A549 (cell line): ENCODE measurements around the gene PCED1B. TPM values are rescaled to one million over a fixed set of nuclear protein-coding genes. Genes with fewer than 3 reads are reported as not detected.

Experiments
- ATAC-seq, 2 experiments: fragments of 200-7000 bp in 1 of 2; fragments of >200 bp in 1 of 2; cut with Nextera tagmentation in 1 of 2; cut with Tn5 transposase in 1 of 2; 3 replicates each; pipeline versions ENCODE4 v1.8.0 to v1.9.1; 2018 to 2020; ENCODE audit warnings: mild to moderate bottlenecking in 1 of 2, moderate library complexity in 1 of 2
- CTCF ChIA-PET: fragments of 300-600 bp; sonication (Branson Sonifier 250); formaldehyde crosslinking; extraction: SDS; loops from one replicate; lab custom pipeline; 2021; ENCODE audit warnings: antibody characterized with exemption, inconsistent platforms; lab: Yijun Ruan, JAX
- POLR2A ChIA-PET: fragments of 350-600 bp; formaldehyde crosslinking; extraction: SDS; loops from one replicate; lab custom pipeline; 2021; ENCODE audit warnings: antibody characterized with exemption, inconsistent platforms; lab: Yijun Ruan, JAX
- DNase-seq, 2 experiments: peaks; one replicate each; pipeline versions ENCODE4 v3.0.0 to v3.0.0-alpha.2; 2011 to 2016; ENCODE audit warnings: low read depth in 1 of 2, low spot score in 1 of 2
- FAIRE-seq: peaks from 2 replicates; lab custom pipeline; 2011; peaks lifted over from hg19 to GRCh38; lab: Jason Lieb, UNC
- H3K27ac ChIP-seq, 2 experiments: fragments of >200 bp; sonication (Bioruptor Twin); formaldehyde crosslinking; 3 replicates each; pipeline ENCODE4 v1.5.1; 2016 to 2017
- H3K4me1 ChIP-seq: fragments of >200 bp; sonication (Bioruptor Twin); formaldehyde crosslinking; 3 replicates; pipeline ENCODE4 v1.6.1; 2016
- H3K4me2 ChIP-seq: fragments of >200 bp; sonication (Bioruptor Twin); formaldehyde crosslinking; 3 replicates; pipeline ENCODE4 v1.6.1; 2016
- H3K4me3 ChIP-seq: fragments of >200 bp; sonication (Bioruptor Twin); formaldehyde crosslinking; 3 replicates; pipeline ENCODE4 v1.5.1; 2016
- H3K9me3 ChIP-seq: fragments of >200 bp; sonication (Bioruptor Twin); formaldehyde crosslinking; 3 replicates; pipeline ENCODE4 v1.6.1; 2016
- CBX2 ChIP-seq: fragments of 200-600 bp; sonication (generic); IDR thresholded peaks from 2 replicates; pipeline ENCODE4 v1.6.1; 2016; ENCODE audit warnings: low read depth, mild to moderate bottlenecking, borderline replicate concordance
- CEBPB ChIP-seq, 2 experiments: fragments of >200 bp in 1 of 2; sonication (Bioruptor Twin) in 1 of 2; formaldehyde crosslinking in 1 of 2; IDR thresholded peaks; 2 replicates each; pipeline ENCODE4 v1.6.1; 2012 to 2016
- EP300 ChIP-seq, 2 experiments: fragments of >200 bp; sonication (Bioruptor Twin); formaldehyde crosslinking; IDR thresholded peaks; 2 replicates in 1 of 2; 3 replicates in 1 of 2; pipeline ENCODE4 v1.6.1; 2016 to 2017
- ESRRA ChIP-seq: fragments of 150-350 bp; IDR thresholded peaks from 2 replicates; pipeline ENCODE4 v1.6.1; 2014; ENCODE audit warnings: mild to moderate bottlenecking, low read length, borderline replicate concordance
- FOSL2 ChIP-seq, 2 experiments: fragments of 450-650 bp in 1 of 2; fragments of >200 bp in 1 of 2; sonication (Bioruptor Twin) in 1 of 2; formaldehyde crosslinking; IDR thresholded peaks; 2 replicates each; pipeline versions ENCODE4 v1.5.0 to v1.6.1; 2016 to 2020; ENCODE audit warnings: mild to moderate bottlenecking in 1 of 2, moderate library complexity in 1 of 2
- GATA3 ChIP-seq: IDR thresholded peaks from 2 replicates; pipeline ENCODE4 v1.6.1; 2012; ENCODE audit warnings: borderline replicate concordance
- HOXA7 ChIP-seq: fragments of 250-450 bp; sonication (Bioruptor Pico); IDR thresholded peaks from 2 replicates; pipeline ENCODE4 v1.5.0; 2020; ENCODE audit warnings: mild to moderate bottlenecking, moderate library complexity
- JUN ChIP-seq, 2 experiments: fragments of >200 bp; sonication (Bioruptor Twin); formaldehyde crosslinking; IDR thresholded peaks; 2 replicates in 1 of 2; 3 replicates in 1 of 2; pipeline ENCODE4 v1.6.1; 2016 to 2017
- KDM1A ChIP-seq: fragments of 200-600 bp; sonication (generic); IDR thresholded peaks from 2 replicates; pipeline ENCODE4 v1.6.1; 2016; ENCODE audit warnings: low read depth, mild to moderate bottlenecking
- MAFK ChIP-seq: fragments of 450-650 bp; IDR thresholded peaks from 2 replicates; pipeline ENCODE4 v1.6.1; 2014; ENCODE audit not compliant: partially characterized antibody
- MYC ChIP-seq: IDR thresholded peaks from 2 replicates; pipeline ENCODE4 v1.6.1; 2012; ENCODE audit warnings: mild to moderate bottlenecking, inconsistent platforms, low read length, improper control_type of control experiment, borderline replicate concordance
- NFE2L2 ChIP-seq: fragments of 150-350 bp; conservative IDR thresholded peaks from 2 replicates; pipeline ENCODE4 v1.6.1; 2014; ENCODE audit warnings: low read length
- NPAS2 ChIP-seq: fragments of 250-450 bp; sonication (Bioruptor Pico); IDR thresholded peaks from 2 replicates; pipeline ENCODE4 v1.8.0; 2022; ENCODE audit warnings: mild to moderate bottlenecking, moderate library complexity, borderline replicate concordance
- ZFP36 ChIP-seq: fragments of 450-650 bp; IDR thresholded peaks from 2 replicates; pipeline ENCODE4 v1.6.1; 2014; ENCODE audit warnings: borderline replicate concordance; ENCODE audit not compliant: partially characterized antibody
- ZNF302 ChIP-seq: fragments of 250-450 bp; sonication (Bioruptor Pico); IDR thresholded peaks from 2 replicates; pipeline ENCODE4 v1.9.0; 2021; ENCODE audit warnings: inconsistent platforms, mild to moderate bottlenecking, moderate library complexity
- WGBS: methylation state at CpG from one replicate; pipeline ENCODE4 v1.1.6; 2017; ENCODE audit errors: missing lambda C conversion rate; 5-methylcytosine and 5-hydroxymethylcytosine counted together
- polyA plus RNA-seq, 4 experiments: library from polyadenylated mRNA; depleted of rRNA in 3 of 4; stranded (reverse); fragments of >200 nt; fragmentation: RNase III in 1 of 4; extraction: RNeasy Plus Mini Kit Qiagen cat#74134 plus additional on column Dnase treatment in 1 of 4; gene quantifications; 2 replicates in 3 of 4; 3 replicates in 1 of 4; pipeline ENCODE4 v1.2.3, GENCODE V29; 2011 to 2017
- TF ChIP-seq, protein P1 (sequence below): IDR thresholded peaks from 2 replicates; pipeline ENCODE4 v1.6.1; 2012
- TF ChIP-seq, protein P2 (sequence below): fragments of >200 bp; sonication (Bioruptor Twin); formaldehyde crosslinking; IDR thresholded peaks from 3 replicates; pipeline ENCODE4 v1.6.1; 2016
- TF ChIP-seq, protein P3 (sequence below): fragments of >200 bp; sonication (Bioruptor Twin); formaldehyde crosslinking; IDR thresholded peaks from 2 replicates; pipeline ENCODE4 v1.6.1; 2016
- TF ChIP-seq, protein P4 (sequence below): IDR thresholded peaks from 2 replicates; pipeline ENCODE4 v1.6.1; 2012
- TF ChIP-seq, protein P5 (sequence below): fragments of 450-650 bp; IDR thresholded peaks from 2 replicates; pipeline ENCODE4 v1.6.1; 2014; ENCODE audit warnings: antibody characterized with exemption
- TF ChIP-seq, protein P6 (sequence below): fragments of 150-350 bp; IDR thresholded peaks from 2 replicates; pipeline ENCODE4 v1.6.1; 2014; ENCODE audit warnings: low read depth, mild to moderate bottlenecking, low read length

The PCED1B gene
- polyA plus RNA-seq, 2 of the 4 experiments (the other 2 are of a cell fraction): 74.6 to 108 TPM

DNA sequence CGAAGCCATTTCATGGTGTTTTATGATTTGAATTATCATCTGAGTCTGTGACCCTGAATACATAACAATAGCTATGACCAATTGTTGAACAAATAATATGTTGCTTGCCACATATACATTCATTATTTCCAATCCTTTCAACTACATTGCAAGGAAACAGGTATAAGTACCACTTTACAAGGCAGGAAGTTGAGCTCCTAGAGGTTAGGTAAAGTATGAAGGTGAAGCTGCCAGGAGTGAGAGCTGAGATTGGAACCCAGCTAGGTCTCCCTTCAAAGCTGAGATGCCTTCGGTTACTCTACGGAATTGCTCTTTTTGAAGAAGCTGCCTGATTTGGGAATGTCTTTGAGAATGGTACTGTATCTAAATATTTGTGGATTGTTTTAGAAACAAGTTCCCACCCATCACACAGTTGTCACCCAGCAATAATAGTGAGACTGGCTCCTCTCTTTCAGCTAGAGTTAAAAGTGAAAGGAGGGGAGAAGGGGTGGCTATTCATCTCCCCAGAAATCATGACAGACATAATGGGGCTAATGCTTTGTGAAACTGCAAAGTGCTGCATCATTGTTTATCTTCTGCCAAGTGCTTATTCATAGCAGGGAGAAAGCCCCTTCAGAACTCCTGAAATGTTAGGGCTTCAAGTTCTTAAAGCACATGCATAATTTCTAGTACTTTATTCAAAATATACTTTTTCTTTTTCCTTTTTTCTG lies 76.2 kb downstream of the PCED1B start:
- Histone ChIP-seq H3K9me3 (peaks cover 14% of the 10 kb centered on the region; the same call in 2 of the 3 replicates), H3K4me2 (peak overlapping the region; percentile 19), H3K4me3 (no peak overlapping the region), H3K4me1 (peaks cover 16% of the 10 kb centered on the region)
- DNase-seq: peak in 1 of 2 experiments; percentile 73
- FAIRE-seq: no peak
- CTCF ChIA-PET: interaction anchor here (1.4 to 1.6 kb wide), 2 partner anchors 76 to 122 kb away, joined by 3 read pairs; partner anchors contain the start of genes AMIGO2 and PCED1B
- TF ChIP-seq NPAS2 (CRISPR knock-in tag) (no peak), ESRRA (no peak), MAFK (peak; percentile 92), FOSL2 (IDR thresholded peaks at IDR 0.05) (no peak), FOSL2 (CRISPR knock-in tag; IDR thresholded peaks at IDR 0.05) (0 out of 2 replicates have a peak, but pooled peaks have one; percentile 19), CBX2 (no peak), NFE2L2 (peak; percentile 81)
- TF ChIP-seq, protein P1, sequence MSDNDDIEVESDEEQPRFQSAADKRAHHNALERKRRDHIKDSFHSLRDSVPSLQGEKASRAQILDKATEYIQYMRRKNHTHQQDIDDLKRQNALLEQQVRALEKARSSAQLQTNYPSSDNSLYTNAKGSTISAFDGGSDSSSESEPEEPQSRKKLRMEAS: peak; percentile 52; the same call in 1 of the 2 replicates
- TF ChIP-seq, protein P2, sequence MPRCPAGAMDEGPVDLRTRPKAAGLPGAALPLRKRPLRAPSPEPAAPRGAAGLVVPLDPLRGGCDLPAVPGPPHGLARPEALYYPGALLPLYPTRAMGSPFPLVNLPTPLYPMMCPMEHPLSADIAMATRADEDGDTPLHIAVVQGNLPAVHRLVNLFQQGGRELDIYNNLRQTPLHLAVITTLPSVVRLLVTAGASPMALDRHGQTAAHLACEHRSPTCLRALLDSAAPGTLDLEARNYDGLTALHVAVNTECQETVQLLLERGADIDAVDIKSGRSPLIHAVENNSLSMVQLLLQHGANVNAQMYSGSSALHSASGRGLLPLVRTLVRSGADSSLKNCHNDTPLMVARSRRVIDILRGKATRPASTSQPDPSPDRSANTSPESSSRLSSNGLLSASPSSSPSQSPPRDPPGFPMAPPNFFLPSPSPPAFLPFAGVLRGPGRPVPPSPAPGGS: no peak
- TF ChIP-seq, all 56 proteins: peak for 4
- peak overlapping the region; percentile 60 to 78 for H3K27ac ChIP-seq
- POLR2A ChIA-PET: interaction anchor here (0.8 to 1.2 kb wide), 2 partner anchors 66 to 72 kb away, joined by 3 read pairs; no protein-coding TSS in a partner anchor
- peak; percentile 34 to 83; a peak in 4 of 6 replicates for ATAC-seq
- 87% methylated on average over 3 of the region's 3 CpGs for WGBS

DNA sequence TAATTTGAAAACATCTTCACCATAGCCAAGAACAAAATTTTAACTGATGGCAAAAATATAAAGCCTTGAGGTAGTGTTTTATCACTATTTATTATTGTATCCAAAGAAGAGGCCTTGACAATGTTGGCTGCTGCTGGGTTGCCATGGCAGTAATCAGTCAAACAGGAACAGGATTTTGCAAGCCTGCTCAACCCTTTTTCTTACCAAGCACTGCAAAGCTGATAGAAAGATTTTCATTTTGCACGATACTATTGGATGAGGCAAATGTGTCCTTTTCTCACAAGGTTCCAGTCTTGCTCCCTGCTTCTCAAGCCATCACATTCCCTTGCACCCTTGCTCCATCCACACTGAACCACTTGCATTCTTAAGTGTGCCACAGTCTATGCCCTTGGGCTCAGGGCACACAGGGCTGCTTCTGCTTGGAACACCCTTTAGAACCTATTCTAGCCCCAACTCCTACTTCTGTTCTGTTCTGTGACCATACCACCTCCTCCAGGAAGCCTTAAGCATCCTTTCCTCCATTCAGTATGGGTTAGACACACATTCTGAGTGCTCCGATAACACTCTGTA lies 76.8 kb downstream of the PCED1B start:
- DNase-seq (peak in 1 of 2 experiments; percentile 73), FAIRE-seq (no peak), ATAC-seq (peak; percentile 76 to 81)
- H3K4me2 ChIP-seq: peak overlapping the region; percentile 19
- CTCF ChIA-PET: interaction anchor here (0.9 to 1.1 kb wide), 2 partner anchors 13 to 63 kb away, joined by 3 read pairs; no protein-coding TSS in a partner anchor
- no peak for TF ChIP-seq NFE2L2
- TF ChIP-seq ZFP36: peak; percentile 13
- TF ChIP-seq, all 56 proteins: peak for 1
- peaks cover 16% of the 10 kb centered on the region for H3K4me1 ChIP-seq
- H3K4me3 ChIP-seq: no peak overlapping the region
- WGBS: 47% methylated on average over 2 of the region's 2 CpGs
- peak overlapping the region; percentile 60 to 78 for H3K27ac ChIP-seq
- POLR2A ChIA-PET: interaction anchor here (0.8 to 1.2 kb wide), 2 partner anchors 65 to 73 kb away, joined by 3 read pairs; no protein-coding TSS in a partner anchor
- H3K9me3 ChIP-seq: peaks cover 14% of the 10 kb centered on the region; the same call in 2 of the 3 replicates

DNA sequence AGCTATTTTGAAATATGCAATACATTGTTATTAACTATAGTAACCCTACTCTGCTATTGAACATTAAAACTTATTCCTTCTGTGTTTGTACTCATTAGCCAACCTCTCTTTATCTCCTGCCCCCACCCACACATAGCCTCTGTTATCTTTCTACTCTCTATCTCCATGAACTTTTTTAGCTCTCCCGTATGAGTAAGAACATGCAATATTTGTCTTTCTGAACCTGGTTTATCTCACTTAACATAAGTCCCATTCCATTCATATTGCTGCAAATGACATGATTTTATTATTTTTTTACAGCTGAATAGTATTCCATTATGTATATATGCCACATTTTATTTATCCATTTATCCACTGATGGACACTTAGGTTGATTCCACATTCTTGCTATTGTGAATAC lies 79.4 kb downstream of the PCED1B start:
- DNase-seq: no peak
- peaks cover 26% of the 10 kb centered on the region for H3K9me3 ChIP-seq
- POLR2A ChIA-PET: no interaction called here
- ATAC-seq: no peak
- no peak overlapping the region for H3K4me2 ChIP-seq
- peaks cover 16% of the 10 kb centered on the region for H3K4me1 ChIP-seq
- CTCF ChIA-PET: no interaction called here
- FAIRE-seq: no peak
- no peak overlapping the region for H3K27ac ChIP-seq
- TF ChIP-seq, protein P3, sequence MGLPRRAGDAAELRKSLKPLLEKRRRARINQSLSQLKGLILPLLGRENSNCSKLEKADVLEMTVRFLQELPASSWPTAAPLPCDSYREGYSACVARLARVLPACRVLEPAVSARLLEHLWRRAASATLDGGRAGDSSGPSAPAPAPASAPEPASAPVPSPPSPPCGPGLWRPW: no peak
- no peak overlapping the region for H3K4me3 ChIP-seq
- 86% methylated on average over 1 of the region's 1 CpG for WGBS

DNA sequence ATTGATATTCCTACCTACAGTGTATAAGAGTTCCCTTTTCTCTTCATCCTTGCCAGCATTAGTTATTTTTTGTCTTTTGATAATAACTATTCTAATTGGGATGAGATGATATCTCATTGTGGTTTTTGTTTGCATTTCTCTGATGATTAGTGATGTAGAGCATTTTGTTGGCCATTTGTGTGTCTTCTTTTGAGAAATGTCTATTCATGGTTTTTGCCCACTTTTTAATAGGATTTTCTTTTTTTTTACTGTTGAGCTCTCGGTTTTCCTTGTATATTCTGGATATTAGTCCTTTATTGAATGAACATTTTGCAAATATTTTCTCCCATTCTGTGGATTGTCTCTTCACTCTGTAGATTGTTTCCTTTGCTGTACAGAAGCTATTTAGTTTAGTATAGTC lies 79.9 kb downstream of the PCED1B start:
- H3K27ac ChIP-seq: no peak overlapping the region
- ChIA-PET POLR2A (no interaction called here), CTCF (interaction anchor here (1.5 kb wide), 1 partner anchor 10 kb away, joined by 4 read pairs; no protein-coding TSS in a partner anchor)
- H3K4me3 ChIP-seq: no peak overlapping the region
- no peak overlapping the region for H3K4me2 ChIP-seq
- peaks cover 26% of the 10 kb centered on the region for H3K9me3 ChIP-seq
- FAIRE-seq (no peak), ATAC-seq (no peak), DNase-seq (no peak)
- 87% methylated on average over 1 of the region's 1 CpG for WGBS
- H3K4me1 ChIP-seq: peaks cover 22% of the 10 kb centered on the region
- TF ChIP-seq, protein P4, sequence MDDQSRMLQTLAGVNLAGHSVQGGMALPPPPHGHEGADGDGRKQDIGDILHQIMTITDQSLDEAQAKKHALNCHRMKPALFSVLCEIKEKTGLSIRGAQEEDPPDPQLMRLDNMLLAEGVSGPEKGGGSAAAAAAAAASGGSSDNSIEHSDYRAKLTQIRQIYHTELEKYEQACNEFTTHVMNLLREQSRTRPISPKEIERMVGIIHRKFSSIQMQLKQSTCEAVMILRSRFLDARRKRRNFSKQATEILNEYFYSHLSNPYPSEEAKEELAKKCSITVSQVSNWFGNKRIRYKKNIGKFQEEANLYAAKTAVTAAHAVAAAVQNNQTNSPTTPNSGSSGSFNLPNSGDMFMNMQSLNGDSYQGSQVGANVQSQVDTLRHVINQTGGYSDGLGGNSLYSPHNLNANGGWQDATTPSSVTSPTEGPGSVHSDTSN: no peak
- TF ChIP-seq MYC (no peak), CEBPB (IDR thresholded peaks at IDR 0.05) (no peak), JUN (IDR thresholded peaks at IDR 0.05) (no peak), KDM1A (no peak), ZNF302 (no peak), NFE2L2 (no peak), FOSL2 (IDR thresholded peaks at IDR 0.05) (no peak), FOSL2 (CRISPR knock-in tag; IDR thresholded peaks at IDR 0.05) (no peak), GATA3 (no peak), NPAS2 (CRISPR knock-in tag) (no peak), EP300 (IDR thresholded peaks at IDR 0.05) (no peak), ESRRA (no peak), HOXA7 (no peak), CBX2 (no peak)
- TF ChIP-seq, protein P5, sequence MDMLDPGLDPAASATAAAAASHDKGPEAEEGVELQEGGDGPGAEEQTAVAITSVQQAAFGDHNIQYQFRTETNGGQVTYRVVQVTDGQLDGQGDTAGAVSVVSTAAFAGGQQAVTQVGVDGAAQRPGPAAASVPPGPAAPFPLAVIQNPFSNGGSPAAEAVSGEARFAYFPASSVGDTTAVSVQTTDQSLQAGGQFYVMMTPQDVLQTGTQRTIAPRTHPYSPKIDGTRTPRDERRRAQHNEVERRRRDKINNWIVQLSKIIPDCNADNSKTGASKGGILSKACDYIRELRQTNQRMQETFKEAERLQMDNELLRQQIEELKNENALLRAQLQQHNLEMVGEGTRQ: no peak
- TF ChIP-seq, protein P6, sequence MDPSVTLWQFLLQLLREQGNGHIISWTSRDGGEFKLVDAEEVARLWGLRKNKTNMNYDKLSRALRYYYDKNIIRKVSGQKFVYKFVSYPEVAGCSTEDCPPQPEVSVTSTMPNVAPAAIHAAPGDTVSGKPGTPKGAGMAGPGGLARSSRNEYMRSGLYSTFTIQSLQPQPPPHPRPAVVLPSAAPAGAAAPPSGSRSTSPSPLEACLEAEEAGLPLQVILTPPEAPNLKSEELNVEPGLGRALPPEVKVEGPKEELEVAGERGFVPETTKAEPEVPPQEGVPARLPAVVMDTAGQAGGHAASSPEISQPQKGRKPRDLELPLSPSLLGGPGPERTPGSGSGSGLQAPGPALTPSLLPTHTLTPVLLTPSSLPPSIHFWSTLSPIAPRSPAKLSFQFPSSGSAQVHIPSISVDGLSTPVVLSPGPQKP: no peak
